NCI-H1092 treated with DMSO at 0.1 percent for 48 hours (cell line): ENCODE data around the gene MAPK8.

Experiments used
- DNase-seq: peaks from one replicate; lab custom pipeline; 2025; lab: John Stamatoyannopoulos, UW

Gene MAPK8

DNA sequence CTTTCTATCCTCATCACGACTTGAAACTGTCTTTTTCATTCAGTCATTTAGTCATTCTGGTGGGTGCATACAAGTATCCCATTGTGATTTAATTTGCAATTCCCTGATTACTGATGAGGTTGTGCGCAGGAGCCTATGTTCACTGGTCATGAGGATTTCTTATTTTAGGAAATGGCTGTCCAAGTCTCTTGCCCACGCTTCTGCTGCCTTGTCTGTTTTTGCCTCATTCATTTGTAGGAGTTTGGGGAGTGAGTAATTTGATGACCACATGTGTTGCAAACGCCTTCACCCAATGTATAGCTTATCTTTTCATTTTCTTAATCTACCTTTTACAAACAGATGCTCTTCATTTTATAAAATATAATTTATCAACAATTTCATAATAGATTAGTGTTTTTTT lies 171.1 kb downstream of the MAPK8 start:
- no peak for DNase-seq

DNA sequence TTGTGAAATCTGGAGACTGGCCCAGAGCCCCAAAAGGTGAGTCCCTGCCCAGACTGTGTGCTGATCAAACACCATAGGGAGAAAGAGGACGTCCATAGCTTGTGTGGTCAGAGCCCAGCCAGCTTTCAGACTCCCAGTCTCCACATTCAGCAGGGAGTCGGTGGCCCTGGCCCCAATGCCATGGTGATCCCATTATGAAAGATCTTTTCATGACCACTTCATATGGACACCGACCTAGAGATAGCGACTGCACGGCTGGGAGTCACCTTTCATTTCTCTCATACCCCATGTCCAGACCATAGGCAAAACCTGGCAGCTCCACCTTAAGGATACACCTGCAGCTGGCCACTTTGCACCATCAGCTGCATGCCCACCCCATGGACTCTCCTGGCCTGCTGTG lies 172.0 kb downstream of the MAPK8 start:
- no peak for DNase-seq

DNA sequence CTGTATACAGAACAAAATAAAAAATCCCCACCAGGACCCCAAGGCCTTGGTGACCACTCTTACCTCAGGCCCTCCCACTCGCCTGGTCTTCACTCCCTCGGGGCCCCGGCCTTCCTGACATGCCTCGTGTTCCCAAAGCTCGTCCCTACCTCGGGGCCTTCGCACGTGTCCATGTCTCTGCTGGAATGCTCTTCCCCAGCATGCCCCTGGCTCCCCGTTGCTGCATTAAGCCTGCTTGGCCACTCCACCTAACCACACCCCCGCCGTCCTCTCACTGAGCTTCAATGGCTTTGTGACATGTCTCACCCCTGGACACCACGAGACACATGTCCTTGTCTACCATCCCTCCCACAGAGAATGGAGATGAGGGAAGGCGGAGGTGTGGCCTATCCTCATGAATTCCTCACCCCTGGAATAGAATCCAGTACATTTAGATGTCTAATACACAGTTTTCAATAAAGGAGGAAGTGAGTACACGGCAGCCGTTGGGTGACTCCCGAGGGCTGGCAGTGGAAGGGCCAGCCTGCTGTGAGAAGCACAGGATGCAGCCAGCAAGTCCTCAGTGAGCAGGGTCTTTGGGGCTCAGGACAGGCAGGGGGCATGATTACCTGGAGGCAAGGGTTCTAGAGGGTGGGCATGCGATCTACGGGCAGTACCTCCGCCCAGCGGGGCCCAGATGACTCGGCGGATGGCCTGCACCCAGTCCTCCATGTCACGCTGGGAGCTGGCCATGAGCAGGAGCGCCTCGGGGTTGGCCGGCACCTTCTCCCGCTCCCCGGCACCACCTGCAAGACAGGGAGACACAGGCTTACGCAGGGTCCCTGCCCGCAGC lies 172.7 kb downstream of the MAPK8 start:
- DNase-seq: no peak

DNA sequence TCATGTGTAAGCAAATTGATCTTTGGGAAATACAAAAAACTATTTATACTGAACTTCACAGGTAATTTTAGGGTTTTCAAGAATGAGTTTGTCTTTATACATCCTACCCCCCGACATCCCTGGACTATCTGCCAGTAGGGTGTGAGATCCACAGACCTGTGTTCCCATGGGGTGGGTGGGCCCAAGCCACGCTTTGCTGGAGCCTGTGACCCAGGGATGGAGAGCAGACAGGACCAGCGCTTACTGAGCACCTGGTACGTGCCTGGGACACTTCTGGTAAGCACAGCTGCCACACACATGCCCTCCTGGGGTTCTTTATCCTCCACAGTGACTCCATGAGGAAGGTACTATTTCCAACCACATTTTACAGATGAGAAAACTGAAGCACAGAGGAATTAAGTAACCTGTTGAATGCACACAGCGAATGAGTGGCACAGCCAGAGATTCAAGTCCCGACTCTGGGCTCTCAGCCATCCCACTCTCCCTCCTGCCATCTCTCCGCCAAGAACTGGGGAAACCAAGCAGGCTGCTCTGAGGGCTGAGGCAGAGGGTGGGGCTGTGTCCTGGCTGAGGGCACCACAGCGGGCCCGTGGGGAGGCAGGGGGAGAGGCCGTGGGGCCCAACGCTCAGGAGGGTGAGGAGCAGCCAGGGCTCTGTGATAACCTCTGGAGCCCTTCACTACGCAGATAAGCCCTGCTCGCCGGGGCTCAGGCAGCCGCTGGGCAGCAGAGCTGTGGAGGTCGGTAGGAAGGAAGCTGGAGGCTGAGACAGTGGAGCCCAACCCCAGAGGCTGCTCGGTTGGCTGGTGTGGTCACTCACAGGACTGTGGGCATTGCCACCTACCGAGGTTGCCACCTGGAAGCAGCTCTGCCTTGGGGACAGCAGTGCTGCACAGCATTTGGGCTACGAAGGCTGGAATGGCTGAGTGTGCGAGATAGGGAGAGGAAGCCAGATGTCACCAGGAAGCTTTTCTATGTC lies 174.2 kb downstream of the MAPK8 start:
- DNase-seq: no peak

DNA sequence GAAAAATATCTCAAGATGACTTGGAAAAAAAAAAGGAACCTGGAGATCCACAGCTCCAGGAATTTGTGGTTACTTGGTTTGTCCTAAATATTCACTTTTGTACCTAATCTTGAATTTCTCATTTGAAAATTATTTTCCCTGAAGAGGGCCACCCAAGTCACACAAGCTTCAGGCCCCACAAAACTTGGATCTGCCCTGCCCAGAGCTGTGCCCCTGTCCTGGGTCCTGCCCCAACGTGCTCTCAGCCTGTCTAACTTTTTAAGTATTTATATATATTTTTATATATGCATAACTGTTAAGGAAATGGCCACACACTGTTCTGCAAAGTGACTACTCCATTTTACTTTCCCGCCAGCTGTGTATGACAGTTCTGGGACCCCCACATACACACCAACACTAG lies 174.9 kb downstream of the MAPK8 start:
- no peak for DNase-seq

DNA sequence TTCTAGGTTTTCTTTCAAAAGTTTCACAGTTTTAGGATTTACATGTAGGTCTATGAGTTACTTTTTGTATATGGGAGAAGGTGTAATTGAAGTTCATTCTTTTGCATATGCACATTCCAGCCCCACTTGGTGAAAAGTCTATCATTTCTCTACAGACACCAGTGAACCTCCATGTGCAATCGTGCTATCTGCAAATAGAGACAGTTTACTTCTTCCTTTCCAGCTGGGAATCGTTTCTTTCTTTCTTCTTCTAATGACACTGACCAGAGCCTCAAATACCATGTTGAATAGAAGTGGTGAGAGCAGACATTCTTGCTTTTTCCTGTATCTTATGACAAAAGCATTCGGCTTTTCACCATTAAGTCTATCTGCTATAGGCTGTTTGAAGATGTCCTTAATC lies 175.7 kb downstream of the MAPK8 start:
- no peak for DNase-seq

DNA sequence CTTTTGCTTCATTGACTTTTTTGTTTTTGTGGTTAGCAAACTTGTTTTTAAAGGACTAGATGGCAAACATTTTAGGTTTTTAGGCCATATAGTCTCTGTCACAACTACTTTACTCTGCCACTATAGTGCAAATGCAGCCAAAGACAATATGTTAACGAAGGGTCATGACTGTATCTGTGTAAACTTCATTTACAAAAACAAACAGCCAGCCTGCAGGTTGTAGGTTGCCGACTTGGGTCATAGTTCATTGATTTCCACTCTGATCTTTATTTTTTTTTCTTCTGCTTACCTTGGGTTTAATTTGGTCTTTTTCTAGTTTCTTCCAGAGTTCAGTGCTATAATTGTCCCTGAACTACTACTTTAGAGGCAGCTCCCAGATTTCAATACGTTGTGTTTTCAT lies 178.4 kb downstream of the MAPK8 start:
- no peak for DNase-seq

DNA sequence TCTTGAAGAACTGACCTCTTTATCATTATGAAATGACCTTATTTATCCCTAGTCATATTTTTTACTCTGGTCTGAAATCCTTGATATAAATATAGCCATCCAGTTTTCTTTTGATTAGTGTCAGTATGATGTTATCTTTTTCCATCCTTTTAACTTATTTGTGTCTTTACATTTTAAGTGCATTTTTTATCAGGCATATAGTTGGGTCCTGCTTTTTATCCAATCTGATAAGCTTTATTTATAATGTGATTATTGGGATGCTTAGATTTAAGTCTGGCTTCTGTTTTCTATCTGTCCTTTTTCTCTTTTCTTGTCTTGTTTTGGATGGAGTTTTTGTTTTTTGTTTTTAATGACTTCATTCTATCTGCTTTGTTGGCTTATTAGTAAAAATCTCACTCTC lies 179.2 kb downstream of the MAPK8 start:
- no peak for DNase-seq

DNA sequence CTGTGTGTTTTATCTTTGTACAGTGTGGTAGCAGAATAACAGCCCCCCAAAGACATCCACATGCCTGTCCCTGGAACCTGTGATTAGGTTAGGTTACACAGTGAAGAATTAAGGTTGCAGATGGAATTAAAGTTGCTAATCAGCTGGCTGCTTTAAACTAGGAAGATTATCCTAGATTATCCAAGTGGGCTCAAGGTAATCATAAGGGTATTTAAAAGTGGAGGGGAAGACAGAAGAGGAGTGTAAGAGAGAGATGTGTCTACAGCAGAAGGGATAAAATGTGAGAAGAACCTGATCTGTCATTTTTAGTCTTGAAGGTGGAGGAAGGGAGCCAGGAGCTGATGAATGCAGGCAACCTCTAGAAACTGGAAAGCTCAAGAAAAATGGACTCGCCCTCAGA lies 180.8 kb downstream of the MAPK8 start:
- DNase-seq: no peak
